Keratinocyte (primary cell): Measurements from ENCODE around the gene LRRTM3.

Experiments used
- EZH2 ChIP-seq: IDR thresholded peaks from one replicate; pipeline ENCODE4 v1.6.1; 2012; ENCODE audit warnings: inconsistent platforms, mild to moderate bottlenecking, low read length, moderate library complexity
- TF ChIP-seq, protein P1 (sequence below), 3 experiments: IDR thresholded peaks in 1 of 3; conservative IDR thresholded peaks in 1 of 3; optimal IDR thresholded peaks in 1 of 3; 2 replicates in 2 of 3; 3 replicates in 1 of 3; pipeline versions ENCODE3 to v1.5.1; 2011; ENCODE audit warnings: low read length in 3 of 3, mild to moderate bottlenecking in 3 of 3, moderate library complexity in 2 of 3, control low read depth in 1 of 3, inconsistent platforms in 1 of 3; ENCODE audit not compliant: insufficient read depth in 2 of 3; ENCODE audit errors: extremely low read depth in 1 of 3

DNA sequence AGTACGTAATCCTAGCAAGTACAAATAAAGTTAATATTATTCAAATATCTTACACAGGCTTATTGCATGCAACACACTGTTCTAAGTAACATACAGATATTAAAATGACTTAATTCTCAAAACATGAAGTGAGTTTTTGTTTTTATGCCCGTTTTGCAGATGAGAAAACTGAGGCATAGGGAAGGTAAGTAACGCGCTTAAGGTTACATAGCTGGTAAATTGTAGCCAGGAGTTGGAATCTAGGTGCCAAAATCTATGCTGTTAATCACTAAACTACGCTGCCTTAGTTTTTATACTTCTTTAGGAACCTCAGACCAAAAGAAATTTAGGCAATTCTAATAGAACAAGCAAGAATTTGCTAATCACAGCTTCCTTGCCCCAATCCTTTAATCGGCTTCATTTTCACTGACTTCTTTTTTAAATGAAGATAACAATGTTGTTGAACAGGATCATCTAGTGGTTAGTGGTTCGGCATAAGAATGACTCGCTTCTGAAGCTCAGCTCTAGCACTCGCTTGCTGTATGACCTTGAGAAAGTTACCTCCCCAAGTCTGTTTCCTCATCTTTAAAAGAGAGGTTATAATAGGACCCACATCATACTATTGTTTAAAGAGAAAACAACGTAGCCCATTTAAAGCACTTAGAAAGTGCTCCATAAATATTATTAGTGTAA lies 1.0 kb upstream of the LRRTM3 start:
- TF ChIP-seq, protein P1, sequence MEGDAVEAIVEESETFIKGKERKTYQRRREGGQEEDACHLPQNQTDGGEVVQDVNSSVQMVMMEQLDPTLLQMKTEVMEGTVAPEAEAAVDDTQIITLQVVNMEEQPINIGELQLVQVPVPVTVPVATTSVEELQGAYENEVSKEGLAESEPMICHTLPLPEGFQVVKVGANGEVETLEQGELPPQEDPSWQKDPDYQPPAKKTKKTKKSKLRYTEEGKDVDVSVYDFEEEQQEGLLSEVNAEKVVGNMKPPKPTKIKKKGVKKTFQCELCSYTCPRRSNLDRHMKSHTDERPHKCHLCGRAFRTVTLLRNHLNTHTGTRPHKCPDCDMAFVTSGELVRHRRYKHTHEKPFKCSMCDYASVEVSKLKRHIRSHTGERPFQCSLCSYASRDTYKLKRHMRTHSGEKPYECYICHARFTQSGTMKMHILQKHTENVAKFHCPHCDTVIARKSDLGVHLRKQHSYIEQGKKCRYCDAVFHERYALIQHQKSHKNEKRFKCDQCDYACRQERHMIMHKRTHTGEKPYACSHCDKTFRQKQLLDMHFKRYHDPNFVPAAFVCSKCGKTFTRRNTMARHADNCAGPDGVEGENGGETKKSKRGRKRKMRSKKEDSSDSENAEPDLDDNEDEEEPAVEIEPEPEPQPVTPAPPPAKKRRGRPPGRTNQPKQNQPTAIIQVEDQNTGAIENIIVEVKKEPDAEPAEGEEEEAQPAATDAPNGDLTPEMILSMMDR (optimal IDR thresholded peaks at IDR 0.05 in 1 of 3, IDR thresholded peaks at IDR 0.05 in 1 of 3, conservative IDR thresholded peaks at IDR 0.05 in 1 of 3; ENCODE audit: extremely low read depth in 1 of 3, insufficient read depth in 2 of 3, low read length in 3 of 3) = no peak
- TF ChIP-seq EZH2 = no peak
